Aorta (tissue), 5 donors: Measurements from ENCODE around the gene PCDHB14. TPM values are rescaled to one million over a fixed set of nuclear protein-coding genes. Genes with fewer than 3 reads are reported as not detected.
"Not testable (repeated sequence)": the region's sequence is repeated elsewhere in the genome, so short reads cannot be mapped to it uniquely, and the experiment has no call there.

Experiments used
- ATAC-seq: fragments of 200-7000 bp; cut with Tn5 transposase; one replicate; pipeline ENCODE4 v1.9.1; 2022; ENCODE audit warnings: moderate library complexity; ENCODE audit not compliant: low FRiP score
- DNase-seq, 2 donors: peaks; one replicate each; pipeline ENCODE4 v3.0.0-alpha.2; 2020
- H3K27ac ChIP-seq, 2 donors: one replicate each; pipeline ENCODE4 v1.5.1; 2013; ENCODE audit warnings: low read length in 2 of 2, mild to moderate bottlenecking in 2 of 2, moderate library complexity in 2 of 2, control low read depth in 1 of 2, inconsistent platforms in 1 of 2, low read depth in 1 of 2
- H3K27me3 ChIP-seq, 2 donors: one replicate each; pipeline ENCODE4 v1.6.1; 2013; ENCODE audit warnings: control low read depth in 1 of 2, low read length in 1 of 2, mild to moderate bottlenecking in 1 of 2, moderate library complexity in 1 of 2; ENCODE audit not compliant: insufficient read depth in 2 of 2, control insufficient read depth in 1 of 2
- H3K36me3 ChIP-seq, 2 donors: one replicate each; pipeline ENCODE4 v1.6.1; 2013; ENCODE audit warnings: control low read depth in 1 of 2, low read length in 1 of 2, mild to moderate bottlenecking in 1 of 2; ENCODE audit not compliant: insufficient read depth in 2 of 2, control insufficient read depth in 1 of 2
- H3K4me1 ChIP-seq, 2 donors: one replicate each; pipeline ENCODE4 v1.6.1; 2013; ENCODE audit warnings: low read length in 2 of 2, control low read depth in 1 of 2, mild to moderate bottlenecking in 1 of 2, moderate library complexity in 1 of 2; ENCODE audit not compliant: insufficient read depth in 2 of 2, control insufficient read depth in 1 of 2
- H3K4me3 ChIP-seq, 2 donors: one replicate each; pipeline ENCODE4 v1.5.1; 2013; ENCODE audit warnings: low read length in 2 of 2, control low read depth in 1 of 2, mild to moderate bottlenecking in 1 of 2
- H3K9me3 ChIP-seq: one replicate; pipeline ENCODE4 v1.6.1; 2013; ENCODE audit warnings: mild to moderate bottlenecking, low read length; ENCODE audit not compliant: control insufficient read depth
- WGBS, 2 donors: extraction: QIAGEN DNeasy Blood & Tissue Kit; methylation state at CpG; one replicate each; pipeline ENCODE4 v1.1.7; 2013; 5-methylcytosine and 5-hydroxymethylcytosine counted together
- intact Hi-C, 2 donors: fragments of 100-400 bp; cut with DNase I; formaldehyde crosslinking; loops; one replicate each; pipeline versions ENCODE4 v1.14.2 to v1.15.0; 2022
- polyA plus RNA-seq, 2 donors: library from polyadenylated mRNA; stranded (reverse); fragments of 200-250 nt; gene quantifications; one replicate each; pipeline ENCODE4 v1.2.3, GENCODE V29; 2013
- total RNA-seq, 2 donors: library from RNA; stranded (reverse); fragmentation: NEBNext Ultra II Directional; extraction: Animal tissue kit (Norgen Biotek cat#: 25700); gene quantifications; one replicate each; pipeline ENCODE4 v1.2.1, GENCODE V29; 2021
- donor health status: healthy with polysubstance abuse.
- donor health status: Bipolar disorder and iron deficiency.
- donor health status: DM: no; HTN: no; CAD: no.
- donor health status: DM: no; HTN: no; CAD: no.
- donor health status: DM: yes; HTN: yes; CAD: no.

The PCDHB14 gene
- total and polyA plus RNA-seq, 4 donors = 1.0 to 10.1 (median 6.2) TPM

- intact Hi-C loops = not testable (repeated sequence)
These were observed 38.9 kb upstream of the PCDHB14 start for GRCh38 chr5:141184117-141184855.

DNA sequence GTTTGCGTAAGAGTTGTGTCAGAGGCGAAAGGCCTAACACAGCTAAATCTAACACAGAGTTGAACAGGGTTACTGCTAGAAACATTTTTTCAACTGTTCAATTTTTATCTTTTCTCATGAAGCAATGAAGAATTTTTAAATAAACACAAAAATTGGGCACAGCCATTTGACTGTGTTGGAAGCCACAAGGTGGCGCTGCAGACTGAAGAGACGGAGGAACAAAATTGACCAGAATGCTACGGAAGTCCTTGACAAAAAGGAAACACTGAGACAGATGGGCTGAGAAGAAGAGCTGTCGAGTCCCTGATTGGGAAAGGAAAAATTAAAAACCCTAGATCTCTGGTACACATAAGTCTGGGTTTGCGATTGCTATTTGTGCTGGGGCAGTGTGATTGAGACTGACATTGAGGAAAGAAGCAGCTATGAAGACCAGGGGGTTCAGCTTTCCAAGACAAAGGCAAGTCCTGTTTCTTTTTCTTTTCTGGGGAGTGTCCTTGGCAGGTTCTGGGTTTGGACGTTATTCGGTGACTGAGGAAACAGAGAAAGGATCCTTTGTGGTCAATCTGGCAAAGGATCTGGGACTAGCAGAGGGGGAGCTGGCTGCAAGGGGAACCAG, 36.1 kb upstream of the PCDHB14 start, which contains the start of gene PCDHB9:
Gene PCDHB9, plus strand, starts transcription at position 265 of the 616 bp plus-strand sequence. Its CDS starts 158 bp downstream, at position 423.
- Histone ChIP-seq H3K9me3 (peaks cover 21% of the 10 kb centered on the region), H3K27ac (no peak within 1 kb of the TSS), H3K36me3 (no peaks in the 10 kb centered on the region), H3K4me3 (no peak within 1 kb of the TSS), H3K4me1 (no peaks in the 10 kb centered on the region), H3K27me3 (no peaks in the 10 kb centered on the region)
- intact Hi-C loops = no loop called here
- no peak for ATAC-seq
- DNase-seq = no peak
- WGBS, 2 donors = 15 to 19% methylated on average over 9 of the region's 9 CpGs

More at GRCh38 chr5:141184117-141184855, 38.9 kb upstream of the PCDHB14 start:
- not testable (repeated sequence) for ATAC-seq, H3K36me3 ChIP-seq, H3K4me3 ChIP-seq, DNase-seq, H3K4me1 ChIP-seq, H3K27me3 ChIP-seq, H3K27ac ChIP-seq
- WGBS, 2 donors = 28 to 31% methylated on average over 21 to 60 of the region's 69 CpGs
- peaks cover 25% of the 10 kb centered on the region for H3K9me3 ChIP-seq

GRCh38 chr5:141188682-141189081, 34.5 kb upstream of the PCDHB14 start:
- H3K4me1 ChIP-seq, intact Hi-C loops, H3K36me3 ChIP-seq, ATAC-seq, H3K4me3 ChIP-seq, H3K27ac ChIP-seq, H3K27me3 ChIP-seq, DNase-seq: not testable (repeated sequence)
- 22 to 32% methylated on average over 16 to 34 of the region's 37 CpGs for WGBS, 2 donors
- H3K9me3 ChIP-seq = peaks cover 19% of the 10 kb centered on the region

DNA sequence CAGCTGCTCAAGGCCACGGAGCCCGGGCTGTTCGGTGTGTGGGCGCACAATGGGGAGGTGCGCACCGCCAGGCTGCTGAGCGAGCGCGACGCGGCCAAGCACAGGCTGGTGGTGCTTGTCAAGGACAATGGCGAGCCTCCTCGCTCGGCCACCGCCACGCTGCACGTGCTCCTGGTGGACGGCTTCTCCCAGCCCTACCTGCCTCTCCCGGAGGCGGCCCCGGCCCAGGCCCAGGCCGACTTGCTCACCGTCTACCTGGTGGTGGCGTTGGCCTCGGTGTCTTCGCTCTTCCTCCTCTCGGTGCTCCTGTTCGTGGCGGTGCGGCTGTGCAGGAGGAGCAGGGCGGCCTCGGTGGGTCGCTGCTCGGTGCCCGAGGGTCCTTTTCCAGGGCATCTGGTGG, 34.0 kb upstream of the PCDHB14 start:
- peaks cover 18% of the 10 kb centered on the region for H3K9me3 ChIP-seq
- 14 to 29% methylated on average over 10 to 34 of the region's 35 CpGs for WGBS, 2 donors
- H3K4me1 ChIP-seq, H3K27me3 ChIP-seq, H3K27ac ChIP-seq, H3K4me3 ChIP-seq, intact Hi-C loops, ATAC-seq, DNase-seq, H3K36me3 ChIP-seq: not testable (repeated sequence)

DNA sequence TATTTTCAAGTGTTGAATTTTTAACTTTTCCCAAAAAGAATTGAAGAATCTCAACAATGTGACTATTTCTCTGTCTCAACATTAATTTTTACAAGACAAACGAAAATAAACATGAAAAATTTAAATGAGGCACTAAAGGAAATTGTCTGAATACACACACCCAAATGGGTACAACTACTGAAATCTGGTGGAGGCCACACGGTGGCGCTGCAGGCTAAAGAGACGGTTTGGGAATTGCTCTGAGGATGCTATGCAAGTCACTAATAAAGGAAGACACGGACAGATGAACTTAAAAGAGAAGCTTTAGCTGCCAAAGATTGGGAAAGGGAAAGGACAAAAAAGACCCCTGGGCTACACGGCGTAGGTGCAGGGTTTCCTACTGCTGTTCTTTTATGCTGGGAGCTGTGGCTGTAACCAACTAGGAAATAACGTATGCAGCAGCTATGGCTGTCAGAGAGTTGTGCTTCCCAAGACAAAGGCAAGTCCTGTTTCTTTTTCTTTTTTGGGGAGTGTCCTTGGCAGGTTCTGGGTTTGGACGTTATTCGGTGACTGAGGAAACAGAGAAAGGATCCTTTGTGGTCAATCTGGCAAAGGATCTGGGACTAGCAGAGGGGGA, 30.9 kb upstream of the PCDHB14 start, which contains the start of gene PCDHB10:
Gene PCDHB10, plus strand, starts transcription at position 244 of the 616 bp plus-strand sequence. Its CDS starts 200 bp downstream, at position 444.
- Histone ChIP-seq H3K4me1 (no peaks in the 10 kb centered on the region), H3K27me3 (no peaks in the 10 kb centered on the region), H3K36me3 (no peaks in the 10 kb centered on the region), H3K27ac (no peak within 1 kb of the TSS), H3K9me3 (peaks cover 12% of the 10 kb centered on the region), H3K4me3 (no peak within 1 kb of the TSS)
- DNase-seq (no peak), ATAC-seq (no peak)
- intact Hi-C loops = no loop called here
- 6 to 7% methylated on average over 10 of the region's 10 CpGs for WGBS, 2 donors

DNA sequence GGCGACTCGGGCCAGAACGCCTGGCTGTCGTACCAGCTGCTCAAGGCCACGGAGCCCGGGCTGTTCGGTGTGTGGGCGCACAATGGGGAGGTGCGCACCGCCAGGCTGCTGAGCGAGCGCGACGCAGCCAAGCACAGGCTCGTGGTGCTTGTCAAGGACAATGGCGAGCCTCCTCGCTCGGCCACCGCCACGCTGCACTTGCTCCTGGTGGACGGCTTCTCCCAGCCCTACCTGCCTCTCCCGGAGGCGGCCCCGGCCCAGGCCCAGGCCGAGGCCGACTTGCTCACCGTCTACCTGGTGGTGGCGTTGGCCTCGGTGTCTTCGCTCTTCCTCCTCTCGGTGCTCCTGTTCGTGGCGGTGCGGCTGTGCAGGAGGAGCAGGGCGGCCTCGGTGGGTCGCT, 28.8 kb upstream of the PCDHB14 start:
- H3K4me1 ChIP-seq, DNase-seq, H3K9me3 ChIP-seq, H3K27me3 ChIP-seq, intact Hi-C loops, H3K27ac ChIP-seq, ATAC-seq, H3K36me3 ChIP-seq, H3K4me3 ChIP-seq: not testable (repeated sequence)
- 8 to 27% methylated on average over 13 to 33 of the region's 37 CpGs for WGBS, 2 donors

GRCh38 chr5:141196363-141196762, 26.8 kb upstream of the PCDHB14 start:
- ATAC-seq (no peak), DNase-seq (no peak)
- Histone ChIP-seq H3K4me1 (no peaks in the 10 kb centered on the region), H3K27me3 (no peaks in the 10 kb centered on the region), H3K36me3 (no peaks in the 10 kb centered on the region), H3K27ac (no peak overlapping the region), H3K9me3 (peaks cover 20% of the 10 kb centered on the region), H3K4me3 (no peak overlapping the region)
- intact Hi-C loops = no loop called here
- WGBS, 2 donors = 35 to 38% methylated on average over 3 of the region's 3 CpGs

DNA sequence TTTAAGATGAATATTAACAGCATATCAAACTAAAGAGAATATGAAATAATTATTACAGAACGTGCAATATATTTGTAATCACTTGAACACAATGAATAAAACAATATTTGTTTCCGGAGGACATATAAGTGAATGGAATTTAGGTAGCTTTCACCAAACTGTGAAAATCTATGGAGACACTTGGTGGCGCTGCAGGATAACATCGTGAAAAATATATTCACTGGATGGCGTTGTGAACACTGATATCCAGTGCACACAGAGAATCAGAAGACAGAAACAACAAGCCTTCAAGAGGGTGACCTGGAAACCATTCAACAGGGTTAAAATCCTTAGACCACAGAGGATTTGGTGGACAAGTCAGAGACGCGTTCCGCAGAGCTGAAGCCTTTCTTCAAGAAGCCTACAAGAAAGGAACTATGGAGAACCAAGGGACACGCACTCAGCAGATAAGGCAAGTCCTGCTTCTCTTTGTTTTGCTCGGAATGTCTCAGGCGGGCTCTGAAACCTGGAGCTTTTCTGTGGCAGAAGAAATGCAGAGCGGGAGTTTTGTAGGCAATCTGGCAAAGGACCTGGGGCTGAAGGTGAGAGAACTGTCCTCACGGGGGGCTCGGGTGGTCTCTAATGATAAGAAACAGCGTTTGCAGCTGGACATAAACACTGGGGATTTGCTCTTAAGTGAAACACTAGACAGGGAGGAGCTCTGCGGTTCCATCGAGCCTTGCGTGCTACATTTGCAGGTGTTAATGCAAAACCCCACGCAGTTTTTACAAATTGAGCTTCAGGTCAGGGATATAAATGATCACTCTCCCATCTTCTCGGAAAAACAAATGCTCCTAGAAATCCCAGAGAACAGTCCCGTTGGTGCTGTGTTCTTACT, 23.5 kb upstream of the PCDHB14 start, which contains the start of gene PCDHB11:
Gene PCDHB11, plus strand, starts transcription at position 269 of the 877 bp plus-strand sequence. Its CDS starts 148 bp downstream, at position 417.
- Histone ChIP-seq H3K4me3 (peak within 1 kb of the TSS; percentile 16 to 26), H3K27me3 (no peaks in the 10 kb centered on the region), H3K27ac (no peak within 1 kb of the TSS), H3K4me1 (no peaks in the 10 kb centered on the region), H3K9me3 (peaks cover 24% of the 10 kb centered on the region), H3K36me3 (no peaks in the 10 kb centered on the region)
- 20 to 33% methylated on average over 21 of the region's 21 CpGs for WGBS, 2 donors
- DNase-seq = no peak
- ATAC-seq = no peak
- intact Hi-C loops = no loop called here
